SK-N-SH (cell line): Measurements from ENCODE around the gene CSNK2A1. TPM values are rescaled to one million over a fixed set of nuclear protein-coding genes. Genes with fewer than 3 reads are reported as not detected.

ENCODE experiments used
- CTCF ChIA-PET: fragments of 300-600, 350-600 bp; formaldehyde crosslinking; extraction: SDS; loops from one replicate; lab custom pipeline; 2021; lab: Yijun Ruan, JAX
- POLR2A ChIA-PET: fragments of 350-600 bp; sonication (Branson Sonifier 250); formaldehyde crosslinking; extraction: SDS; loops from one replicate; lab custom pipeline; 2020; ENCODE audit warnings: antibody characterized with exemption, inconsistent platforms; lab: Yijun Ruan, JAX
- DNase-seq: peaks from one replicate; pipeline ENCODE4 v3.0.0; 2012
- H2AFZ ChIP-seq: fragments of 200-600 bp; sonication (generic); 2 replicates; pipeline ENCODE4 v1.8.1; 2016; ENCODE audit warnings: antibody characterized with exemption, mild to moderate bottlenecking, low read depth
- H3F3A ChIP-seq: fragments of 200-600 bp; sonication (generic); replicated peaks from 2 replicates; pipeline ENCODE3; 2016; ENCODE audit warnings: antibody characterized with exemption, mild to moderate bottlenecking; ENCODE audit not compliant: insufficient read depth
- H3K27ac ChIP-seq, 2 experiments: fragments of 200-500 bp in 1 of 2; fragments of 200-600 bp in 1 of 2; sonication (Bioruptor generic) in 1 of 2; sonication (generic), shearing (Covaris generic) in 1 of 2; 2 replicates each; pipeline versions ENCODE4 v1.5.1 to v1.6.1; 2014 to 2016; ENCODE audit warnings: low read depth in 2 of 2, inconsistent platforms in 1 of 2, low read length in 1 of 2, mild to moderate bottlenecking in 1 of 2, mixed read lengths in 1 of 2
- H3K27me3 ChIP-seq: fragments of 200-600 bp; sonication (generic), shearing (Covaris generic); 2 replicates; pipeline ENCODE4 v1.6.1; 2016; ENCODE audit warnings: mixed run types; ENCODE audit not compliant: insufficient read depth
- H3K36me3 ChIP-seq, 2 experiments: fragments of 200-500 bp in 1 of 2; fragments of 200-600 bp in 1 of 2; sonication (Bioruptor generic) in 1 of 2; sonication (generic) in 1 of 2; replicated peaks in 1 of 2; 2 replicates each; pipeline versions ENCODE3 to v1.5.1; 2014 to 2016; ENCODE audit warnings: low read length in 1 of 2, mild to moderate bottlenecking in 1 of 2; ENCODE audit not compliant: insufficient read depth in 2 of 2, control insufficient read depth in 1 of 2
- H3K4me1 ChIP-seq, 2 experiments: fragments of 200-500 bp in 1 of 2; fragments of 200-600 bp in 1 of 2; sonication (Bioruptor generic) in 1 of 2; sonication (generic), shearing (Covaris generic) in 1 of 2; 2 replicates each; pipeline versions ENCODE4 v1.5.1 to v1.6.1; 2014 to 2016; ENCODE audit warnings: low read depth in 1 of 2, low read length in 1 of 2, mixed run types in 1 of 2; ENCODE audit not compliant: insufficient read depth in 2 of 2, control insufficient read depth in 1 of 2
- H3K4me2 ChIP-seq: fragments of 200-600 bp; sonication (generic), shearing (Covaris generic); 2 replicates; pipeline ENCODE4 v1.6.1; 2017; ENCODE audit warnings: mixed run types
- H3K4me3 ChIP-seq, 2 experiments: fragments of 200-500 bp in 1 of 2; fragments of 200-600 bp in 1 of 2; sonication (Bioruptor generic) in 1 of 2; sonication (generic), shearing (Covaris generic) in 1 of 2; 2 replicates each; pipeline versions ENCODE4 v1.5.1 to v1.8.1; 2014 to 2016; ENCODE audit warnings: low read depth in 2 of 2, inconsistent platforms in 1 of 2, low read length in 1 of 2, mild to moderate bottlenecking in 1 of 2, mixed read lengths in 1 of 2, moderate library complexity in 1 of 2
- H3K79me2 ChIP-seq: fragments of 200-600 bp; sonication (generic); 2 replicates; pipeline ENCODE4 v1.8.1; 2017; ENCODE audit warnings: mild to moderate bottlenecking; ENCODE audit not compliant: insufficient read depth
- H3K9ac ChIP-seq: fragments of 200-600 bp; sonication (generic); 2 replicates; pipeline ENCODE4 v1.6.1; 2017; ENCODE audit warnings: mixed run types
- H3K9me2 ChIP-seq: fragments of 200-600 bp; sonication (generic); 2 replicates; pipeline ENCODE4 v1.6.1; 2017; ENCODE audit warnings: mixed run types
- H3K9me3 ChIP-seq: fragments of 200-600 bp; sonication (generic); 2 replicates; pipeline ENCODE4 v1.6.1; 2017; ENCODE audit warnings: mixed run types, mild to moderate bottlenecking, moderate library complexity
- H4K20me1 ChIP-seq: fragments of 200-600 bp; sonication (generic); 2 replicates; pipeline ENCODE4 v1.6.1; 2017; ENCODE audit warnings: mild to moderate bottlenecking, mixed run types; ENCODE audit not compliant: insufficient read depth
- EP300 ChIP-seq, 2 experiments: IDR thresholded peaks; 2 replicates each; pipeline versions ENCODE4 v1.4.0 to v1.6.1; 2012; ENCODE audit warnings: borderline replicate concordance in 1 of 2, low read depth in 1 of 2, low read length in 1 of 2
- FOXJ3 ChIP-seq: sonication (generic); formaldehyde crosslinking; IDR thresholded peaks from 2 replicates; pipeline ENCODE4 v1.5.1; 2020; ENCODE audit warnings: mild to moderate bottlenecking, missing genetic modification reagents
- IRF3 ChIP-seq: fragments of 150-350 bp; IDR thresholded peaks from 2 replicates; pipeline ENCODE4 v1.6.1; 2016; ENCODE audit warnings: mild to moderate bottlenecking, low read depth, low read length
- MEF2A ChIP-seq: IDR thresholded peaks from 2 replicates; pipeline ENCODE4 v1.4.0; 2012; ENCODE audit warnings: low read depth, borderline replicate concordance
- MXI1 ChIP-seq: IDR thresholded peaks from 2 replicates; pipeline ENCODE4 v1.6.1; 2012; ENCODE audit warnings: mild to moderate bottlenecking, low read depth, low read length, improper control_type of control experiment
- NFIC ChIP-seq: IDR thresholded peaks from 2 replicates; pipeline ENCODE4 v1.4.0; 2012; ENCODE audit warnings: borderline replicate concordance
- NRF1 ChIP-seq: IDR thresholded peaks from 2 replicates; pipeline ENCODE4 v1.6.1; 2012; ENCODE audit warnings: low read depth, mild to moderate bottlenecking, low read length
- PBX3 ChIP-seq: IDR thresholded peaks from 2 replicates; pipeline ENCODE4; 2012
- RCOR1 ChIP-seq: fragments of 150-350 bp; IDR thresholded peaks from 2 replicates; pipeline ENCODE4 v1.6.1; 2017; ENCODE audit warnings: antibody characterized with exemption, low read length
- RXRA ChIP-seq: IDR thresholded peaks from 2 replicates; pipeline ENCODE4 v1.4.0; 2012; ENCODE audit warnings: low read depth, mild to moderate bottlenecking, borderline replicate concordance
- SMC3 ChIP-seq: IDR thresholded peaks from 2 replicates; pipeline ENCODE4 v1.6.1; 2012; ENCODE audit warnings: low read depth, low read length, improper control_type of control experiment
- TAF1 ChIP-seq: IDR thresholded peaks from 2 replicates; pipeline ENCODE4 v1.6.1; 2012; ENCODE audit warnings: low read depth, mild to moderate bottlenecking, low read length, moderate library complexity, borderline replicate concordance
- TCF12 ChIP-seq: IDR thresholded peaks from 2 replicates; pipeline ENCODE4 v1.4.0; 2012
- USF1 ChIP-seq: IDR thresholded peaks from 2 replicates; pipeline ENCODE4 v1.4.0; 2012; ENCODE audit warnings: low read depth, borderline replicate concordance
- USF2 ChIP-seq: fragments of 150-350 bp; IDR thresholded peaks from 2 replicates; pipeline ENCODE4 v1.6.1; 2017; ENCODE audit warnings: antibody characterized with exemption, low read length, low read depth, borderline replicate concordance
- YY1 ChIP-seq: IDR thresholded peaks from 2 replicates; pipeline ENCODE4 v1.4.0; 2012; ENCODE audit warnings: low read depth, mild to moderate bottlenecking
- WGBS: methylation state at CpG from one replicate; pipeline ENCODE4 v1.1.6; 2017; ENCODE audit warnings: low lambda C conversion rate; 5-methylcytosine and 5-hydroxymethylcytosine counted together
- polyA plus RNA-seq, 3 experiments: library from polyadenylated mRNA; depleted of rRNA; stranded (reverse); fragments of >200 nt; gene quantifications; 2 replicates each; pipeline ENCODE4 v1.2.3, GENCODE V29; 2012

Gene CSNK2A1
- polyA plus RNA-seq, 1 of the 3 experiments (the other 2 are of a cell fraction) = 61.9 TPM

- Histone ChIP-seq H3K9me2 (no peaks in the 10 kb centered on the region), H3K27me3 (peaks cover 10% of the 10 kb centered on the region; the same call in 1 of the 2 replicates)
- TF ChIP-seq RCOR1 = no peak
- no peak for TF ChIP-seq PBX3
- TF ChIP-seq USF1 = no peak
- no peak for TF ChIP-seq FOXJ3
- TF ChIP-seq MEF2A = no peak
- no peak for TF ChIP-seq IRF3
- TF ChIP-seq SMC3 = no peak
- no peak for TF ChIP-seq USF2
- TF ChIP-seq YY1 = no peak
- TF ChIP-seq TAF1 = no peak
- no peak for TF ChIP-seq TCF12
- no peak for TF ChIP-seq EP300 (IDR thresholded peaks at IDR 0.05; ENCODE audit: borderline replicate concordance in 1 of 2, low read depth in 1 of 2, low read length in 1 of 2)
- TF ChIP-seq, all 33 proteins: peak for 0
- no peak for DNase-seq
- Histone ChIP-seq H3K27ac (no peak overlapping the region), H4K20me1 (no peaks in the 10 kb centered on the region), H3K9ac (no peak overlapping the region), H3K4me1 (peaks cover 0 to 3% of the 10 kb centered on the region in 2 experiments; a peak in 1 of 4 replicates), H3K36me3 (no peaks in the 10 kb centered on the region), H2AFZ (no peak overlapping the region), H3K4me3 (no peak overlapping the region), H3F3A (no peaks in the 10 kb centered on the region), H3K4me2 (no peak overlapping the region), H3K9me3 (no peaks in the 10 kb centered on the region), H3K79me2 (no peaks in the 10 kb centered on the region)
- WGBS = 21% methylated on average over 1 of the region's 1 CpG
- CTCF ChIA-PET = interaction anchor here (1.1 to 2.3 kb wide), 4 partner anchors 13 to 190 kb away, joined by 3 to 10 read pairs (median 6); no protein-coding TSS in a partner anchor
- POLR2A ChIA-PET = no interaction called here
These were observed 5.3 kb upstream of the CSNK2A1 start for GRCh38 chr20:548906-549305.

- POLR2A ChIA-PET = no interaction called here
These were observed 3.8 kb upstream of the CSNK2A1 start for GRCh38 chr20:547394-547793.

More at GRCh38 chr20:547394-547793, 3.8 kb upstream of the CSNK2A1 start:
- H3K4me2 ChIP-seq = no peak overlapping the region
- no peaks in the 10 kb centered on the region for H3K9me2 ChIP-seq
- H3K9ac ChIP-seq = no peak overlapping the region
- H2AFZ ChIP-seq = no peak overlapping the region
- TF ChIP-seq SMC3 (no peak), NRF1 (no peak), IRF3 (no peak), RXRA (no peak), MXI1 (no peak), NFIC (no peak), RCOR1 (no peak)
- TF ChIP-seq, all 33 proteins: peak for 0
- Histone ChIP-seq H3K4me3 (no peak overlapping the region), H3K36me3 (no peaks in the 10 kb centered on the region), H3F3A (no peaks in the 10 kb centered on the region), H3K79me2 (peaks cover 12% of the 10 kb centered on the region), H4K20me1 (peaks cover 4% of the 10 kb centered on the region; the same call in 1 of the 2 replicates), H3K27me3 (peaks cover 10% of the 10 kb centered on the region; the same call in 1 of the 2 replicates), H3K9me3 (no peaks in the 10 kb centered on the region), H3K4me1 (peaks cover 0 to 3% of the 10 kb centered on the region in 2 experiments; a peak in 1 of 4 replicates), H3K27ac (no peak overlapping the region)
- DNase-seq = no peak
- 57% methylated on average over 1 of the region's 1 CpG for WGBS
- CTCF ChIA-PET = interaction anchor here (1.5 to 2.2 kb wide), 4 partner anchors 14 to 192 kb away, joined by 3 to 10 read pairs (median 4); no protein-coding TSS in a partner anchor
